Neural crest cell (in vitro differentiated cells): ENCODE data around the gene ARNT2. TPM values are rescaled to one million over a fixed set of nuclear protein-coding genes. Genes with fewer than 3 reads are reported as not detected.

Experiments
- DNase-seq: peaks from one replicate; pipeline ENCODE4 v3.0.0; 2021; ENCODE audit warnings: low read depth, mixed read lengths, low spot score
- H3K27ac Mint-ChIP-seq: one replicate; pipeline ENCODE4 v1.8.0; 2021; ENCODE audit warnings: mild to moderate bottlenecking, mixed read lengths; ENCODE audit not compliant: unreplicated experiment
- H3K27me3 Mint-ChIP-seq: 2 replicates; pipeline ENCODE4 v1.8.0; 2021; ENCODE audit warnings: low read depth, mild to moderate bottlenecking, mixed read lengths
- H3K36me3 Mint-ChIP-seq: 2 replicates; pipeline ENCODE4 v1.8.0; 2021; ENCODE audit warnings: low read depth, mild to moderate bottlenecking, mixed read lengths
- H3K4me1 Mint-ChIP-seq: 2 replicates; pipeline ENCODE4 v1.8.0; 2021; ENCODE audit warnings: mixed read lengths
- H3K4me3 Mint-ChIP-seq: one replicate; pipeline ENCODE4 v1.8.0; 2021; ENCODE audit warnings: mild to moderate bottlenecking, mixed read lengths
- H3K9me3 Mint-ChIP-seq: 2 replicates; pipeline ENCODE4 v1.8.0; 2021; ENCODE audit warnings: mixed read lengths
- total RNA-seq: library from RNA; stranded (reverse); gene quantifications from 2 replicates; pipeline ENCODE4 v1.2.1, GENCODE V29; 2021
- TF ChIP-seq, protein P1 (sequence below): fragments of 200-600 bp; sonication (generic); conservative IDR thresholded peaks from 2 replicates; pipeline ENCODE4 v1.5.0; 2021; ENCODE audit warnings: antibody characterized with exemption, mild to moderate bottlenecking

Gene ARNT2
- total RNA-seq, 1 donor from 2014 or later: 58.3 TPM

DNA sequence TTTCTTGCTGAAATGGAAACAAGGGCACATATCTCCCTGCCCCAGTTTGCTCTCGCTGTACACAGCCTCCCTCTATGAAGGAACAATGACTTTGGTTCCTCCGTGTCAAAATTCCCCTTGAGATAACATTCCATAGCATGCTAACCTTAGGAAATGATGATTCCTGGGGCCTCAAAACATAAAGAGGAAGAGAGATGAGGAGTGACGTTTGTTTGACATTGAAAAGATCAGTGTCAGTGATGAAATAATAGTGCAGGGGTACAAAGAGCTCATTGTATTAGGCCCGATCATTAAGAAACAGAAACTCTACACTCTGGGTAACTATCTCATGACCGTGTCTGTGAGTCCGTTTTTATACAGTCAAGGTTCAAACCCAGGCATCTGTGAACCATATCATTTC, 55.2 kb downstream of the ARNT2 start:
- Mint-ChIP-seq H3K36me3 (peaks cover 19% of the 10 kb centered on the region), H3K4me3 (no peak overlapping the region), H3K9me3 (no peaks in the 10 kb centered on the region), H3K27ac (peak overlapping the region; percentile 31), H3K4me1 (peaks cover 35% of the 10 kb centered on the region), H3K27me3 (no peaks in the 10 kb centered on the region)
- DNase-seq: no peak
- TF ChIP-seq, protein P1, sequence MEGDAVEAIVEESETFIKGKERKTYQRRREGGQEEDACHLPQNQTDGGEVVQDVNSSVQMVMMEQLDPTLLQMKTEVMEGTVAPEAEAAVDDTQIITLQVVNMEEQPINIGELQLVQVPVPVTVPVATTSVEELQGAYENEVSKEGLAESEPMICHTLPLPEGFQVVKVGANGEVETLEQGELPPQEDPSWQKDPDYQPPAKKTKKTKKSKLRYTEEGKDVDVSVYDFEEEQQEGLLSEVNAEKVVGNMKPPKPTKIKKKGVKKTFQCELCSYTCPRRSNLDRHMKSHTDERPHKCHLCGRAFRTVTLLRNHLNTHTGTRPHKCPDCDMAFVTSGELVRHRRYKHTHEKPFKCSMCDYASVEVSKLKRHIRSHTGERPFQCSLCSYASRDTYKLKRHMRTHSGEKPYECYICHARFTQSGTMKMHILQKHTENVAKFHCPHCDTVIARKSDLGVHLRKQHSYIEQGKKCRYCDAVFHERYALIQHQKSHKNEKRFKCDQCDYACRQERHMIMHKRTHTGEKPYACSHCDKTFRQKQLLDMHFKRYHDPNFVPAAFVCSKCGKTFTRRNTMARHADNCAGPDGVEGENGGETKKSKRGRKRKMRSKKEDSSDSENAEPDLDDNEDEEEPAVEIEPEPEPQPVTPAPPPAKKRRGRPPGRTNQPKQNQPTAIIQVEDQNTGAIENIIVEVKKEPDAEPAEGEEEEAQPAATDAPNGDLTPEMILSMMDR: no peak

DNA sequence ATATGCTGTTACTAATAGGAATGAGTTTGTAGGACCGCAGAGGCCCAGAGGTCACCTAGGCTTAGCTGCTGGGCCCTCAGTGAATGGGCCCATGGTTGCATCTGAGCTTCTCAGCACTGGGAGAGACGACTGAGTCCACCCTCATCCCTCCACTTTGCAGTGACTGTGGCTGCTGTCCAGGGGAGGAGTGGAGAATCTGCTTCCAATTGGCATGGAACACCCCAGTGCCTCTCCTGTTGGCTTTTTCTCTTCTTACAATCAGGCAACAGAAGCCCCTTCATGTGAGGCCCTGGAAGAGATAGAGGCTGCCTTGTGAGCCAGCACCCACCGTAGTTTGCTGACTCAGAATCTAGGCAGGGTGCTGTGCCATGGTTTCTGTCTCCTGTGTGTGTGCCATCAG, 55.6 kb downstream of the ARNT2 start:
- Mint-ChIP-seq H3K4me3 (no peak overlapping the region), H3K27me3 (no peaks in the 10 kb centered on the region), H3K4me1 (peaks cover 35% of the 10 kb centered on the region), H3K36me3 (peaks cover 19% of the 10 kb centered on the region), H3K9me3 (no peaks in the 10 kb centered on the region), H3K27ac (peak overlapping the region; percentile 31)
- TF ChIP-seq, protein P1: no peak
- DNase-seq: no peak

DNA sequence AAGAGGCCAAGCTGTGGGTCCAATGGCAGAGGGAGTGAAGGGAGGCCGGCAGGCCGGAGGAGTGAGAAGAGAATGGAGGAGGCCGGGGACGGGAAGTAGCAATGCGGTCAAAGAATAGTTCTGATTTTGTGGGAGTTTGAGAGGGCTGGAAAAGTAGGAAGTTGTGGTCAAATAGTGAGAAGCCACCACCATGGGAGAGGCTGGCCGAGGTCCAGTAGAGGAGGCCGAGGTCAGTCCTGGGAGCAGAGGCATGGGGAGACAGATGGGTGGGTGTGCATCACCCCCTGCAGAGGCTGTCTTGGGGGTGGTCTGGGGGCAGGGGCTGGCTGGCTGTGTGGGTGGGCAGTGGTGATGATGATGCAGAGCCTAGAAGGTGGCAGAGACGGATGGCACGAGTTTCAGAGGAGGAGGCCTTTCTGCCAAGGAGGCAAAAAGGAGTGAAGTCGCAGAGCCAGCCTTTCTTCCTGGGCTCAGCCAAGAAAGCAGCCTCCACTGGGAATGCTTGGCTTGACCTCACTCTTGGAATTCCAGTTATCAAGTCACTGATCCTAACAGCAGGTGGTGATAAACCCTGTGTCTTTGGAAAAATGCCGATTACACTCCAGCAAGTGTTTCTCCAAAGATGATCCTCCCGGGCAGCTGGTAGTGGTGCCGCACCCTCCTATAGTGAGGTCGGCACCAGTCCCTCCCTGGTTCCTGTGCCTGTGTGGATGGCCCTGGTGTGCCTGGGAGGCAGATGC, 57.3 kb downstream of the ARNT2 start:
- TF ChIP-seq, protein P1: no peak
- Mint-ChIP-seq H3K4me1 (peaks cover 26% of the 10 kb centered on the region), H3K27ac (no peak overlapping the region), H3K9me3 (no peaks in the 10 kb centered on the region), H3K27me3 (no peaks in the 10 kb centered on the region), H3K36me3 (peaks cover 19% of the 10 kb centered on the region), H3K4me3 (no peak overlapping the region)
- DNase-seq: no peak

DNA sequence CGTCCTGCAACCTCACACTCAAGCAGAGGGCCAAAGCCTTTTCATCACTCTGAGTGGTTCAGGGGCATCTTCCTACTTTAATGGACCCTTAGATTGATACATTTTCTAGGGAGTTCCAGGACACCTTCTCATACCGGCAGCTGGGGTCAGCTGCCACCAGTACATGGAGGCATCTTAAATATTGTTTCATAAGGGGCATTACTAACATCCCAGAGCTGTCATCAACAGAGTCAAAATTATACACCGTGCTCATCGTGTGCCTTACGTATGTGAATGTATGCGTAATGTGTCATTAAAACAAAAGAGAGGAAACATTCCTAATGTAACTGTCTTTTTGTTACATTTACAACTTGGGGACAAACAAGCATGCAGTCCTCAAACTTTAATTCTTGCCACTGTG, 57.9 kb downstream of the ARNT2 start:
- peaks cover 28% of the 10 kb centered on the region for H3K4me1 Mint-ChIP-seq
- no peaks in the 10 kb centered on the region for H3K27me3 Mint-ChIP-seq
- DNase-seq: no peak
- no peak overlapping the region for H3K4me3 Mint-ChIP-seq
- H3K27ac Mint-ChIP-seq: no peak overlapping the region
- H3K9me3 Mint-ChIP-seq: no peaks in the 10 kb centered on the region
- H3K36me3 Mint-ChIP-seq: peaks cover 22% of the 10 kb centered on the region
- TF ChIP-seq, protein P1: no peak

DNA sequence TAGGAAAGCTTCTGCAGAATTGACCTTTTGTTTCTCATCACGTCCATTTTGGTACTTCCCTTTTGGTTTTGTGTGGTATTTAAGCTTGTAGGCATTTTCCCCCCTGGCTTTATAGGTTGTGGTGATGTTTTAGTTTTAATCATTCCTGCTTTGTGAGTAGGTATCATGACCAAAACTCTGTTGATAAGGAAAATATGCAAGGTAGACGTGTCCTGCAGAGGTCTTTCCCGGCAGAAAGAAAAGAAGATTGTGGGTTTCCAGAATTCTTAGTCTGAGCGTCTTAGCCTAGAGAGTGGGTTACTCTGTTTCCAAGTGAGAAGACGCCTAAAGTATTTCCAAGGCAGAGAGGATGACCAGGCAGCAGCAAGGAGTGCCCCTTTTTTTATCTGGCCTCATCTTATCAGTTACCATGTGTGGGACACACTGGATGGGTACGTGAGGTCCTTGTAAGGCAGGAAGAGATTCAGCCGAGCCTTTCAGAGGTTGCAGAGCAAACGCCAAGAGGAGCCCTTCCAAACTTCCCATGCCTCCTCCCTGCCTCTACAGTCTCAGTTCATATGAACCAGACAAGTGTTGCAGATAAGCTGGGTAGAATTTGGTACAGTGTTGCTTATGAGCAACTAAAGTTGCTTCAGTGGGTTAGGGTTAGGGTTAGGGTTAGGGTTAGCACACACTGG, 58.8 kb downstream of the ARNT2 start:
- Mint-ChIP-seq H3K9me3 (no peaks in the 10 kb centered on the region), H3K27ac (no peak overlapping the region), H3K27me3 (no peaks in the 10 kb centered on the region), H3K4me1 (peaks cover 24% of the 10 kb centered on the region), H3K36me3 (peaks cover 23% of the 10 kb centered on the region), H3K4me3 (no peak overlapping the region)
- TF ChIP-seq, protein P1: no peak
- no peak for DNase-seq
